ENCODE results near the gene TSN. TPM values are rescaled to one million over a fixed set of nuclear protein-coding genes. Genes with fewer than 3 reads are reported as not detected.
"Not testable (repeated sequence)": the region's sequence is repeated elsewhere in the genome, so short reads cannot be mapped to it uniquely, and the experiment has no call there.

TSN gene
- total and polyA plus RNA-seq, 9 of the 15 experiments (the other 6 are each of a cell fraction or from before 2014, with no cell fraction given) = 63.2 to 152 (median 95.2) TPM

DNA sequence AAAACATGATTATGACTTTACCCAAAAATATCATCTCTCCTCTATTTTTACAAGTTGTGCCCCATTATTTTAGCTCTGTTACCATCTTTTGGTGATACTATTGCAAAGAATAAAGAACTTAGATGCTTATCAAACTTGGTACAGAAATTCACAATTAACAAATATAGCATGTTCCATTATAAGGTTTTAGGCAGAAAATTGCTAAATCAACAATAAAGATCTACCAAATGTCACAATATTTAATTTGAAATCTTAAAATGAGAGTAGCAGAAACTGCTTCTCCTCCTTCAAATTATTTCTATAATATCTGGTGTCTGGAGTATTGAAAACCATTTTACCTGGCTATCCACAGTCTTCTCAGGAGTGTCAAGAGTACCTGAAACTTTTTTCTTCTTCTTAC is 27.5 kb upstream of the TSN start:
- Histone ChIP-seq H3K4me2 (ENCODE audit: insufficient read depth, low read length) (no peak overlapping the region), H3K9me3 (replicated peaks; ENCODE audit: control insufficient read depth, insufficient read depth, low read depth, low read length) (no peaks in the 10 kb centered on the region), H3K4me1 (replicated peaks in 1 of 2; ENCODE audit: control insufficient read depth in 2 of 2, insufficient read depth in 2 of 2, low read length in 2 of 2) (peaks cover 5 to 6% of the 10 kb centered on the region in 2 experiments; a peak in 4 of 5 replicates), H4K20me1 (replicated peaks; ENCODE audit: control insufficient read depth, insufficient read depth, low read length) (0 out of 2 replicates have a peak, but pooled peaks cover 3% of the 10 kb centered on the region), H3K36me3 (ENCODE audit: control insufficient read depth, insufficient read depth, low read length) (peaks cover 64% of the 10 kb centered on the region), H2AFZ (ENCODE audit: low read depth, low read length) (no peak overlapping the region), H3K4me3 (no peak overlapping the region), H3K9ac (ENCODE audit: insufficient read depth in 1 of 2, low read depth in 2 of 2, low read length in 2 of 2) (no peak overlapping the region), H3K27me3 (ENCODE audit: control insufficient read depth in 2 of 2, insufficient read depth in 2 of 2, low read length in 2 of 2) (no peaks in the 10 kb centered on the region), H3K79me2 (ENCODE audit: control insufficient read depth, insufficient read depth, low read length) (peaks cover 13% of the 10 kb centered on the region), H3K9me1 (ENCODE audit: control insufficient read depth, insufficient read depth, low read length) (no peaks in the 10 kb centered on the region), H3K27ac (ENCODE audit: extremely low read depth, low read depth, low read length) (no peak overlapping the region)
- CTCF ChIA-PET (ENCODE audit: low intra/inter-chr PET ratio) = no interaction called here
- POLR2A ChIA-PET = interaction anchor here (1.2 kb wide), 1 partner anchor 197 kb away, joined by 3 read pairs; no protein-coding TSS in a partner anchor
- in situ Hi-C loops (cut with MboI) = no loop called here
- FAIRE-seq = no peak
- DNase-seq (ENCODE audit: extremely low read depth in 1 of 4, low spot score in 3 of 4) = no peak
- no peak for ATAC-seq
- no TSS peak for BruUV-seq (replicated peaks)
- intact Hi-C loops (cut with micrococcal nuclease) = no loop called here
- TF ChIP-seq ZNF77 (CRISPR knock-in tag; IDR thresholded peaks at IDR 0.05) = no peak
- TF ChIP-seq C11orf30 (IDR thresholded peaks at IDR 0.05; ENCODE audit: low read depth) = peak; percentile 57; the same call in 1 of the 2 replicates
- peak; percentile 70 for TF ChIP-seq ZNF316 (IDR thresholded peaks at IDR 0.05)

DNA sequence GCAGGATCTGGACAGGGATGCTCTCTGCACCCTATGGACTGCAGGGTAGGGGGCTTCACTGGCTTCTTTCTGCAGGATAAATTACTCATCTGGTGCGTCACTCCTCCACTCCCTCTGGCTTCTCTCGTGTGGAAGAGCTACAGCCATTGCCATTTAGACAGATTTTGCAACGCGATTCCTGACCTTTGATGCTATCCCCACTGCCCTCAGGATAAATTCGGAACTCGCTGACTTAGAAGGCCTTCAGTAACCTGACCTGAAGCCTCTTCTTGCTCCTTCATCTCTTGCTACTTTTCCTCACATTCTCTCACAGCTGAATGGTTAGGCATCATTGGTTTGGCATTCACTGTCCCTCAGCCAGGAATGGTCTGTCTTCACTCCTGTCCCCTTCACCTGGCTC is 24.1 kb upstream of the TSN start:
- FAIRE-seq (no peak), ATAC-seq (no peak), DNase-seq (ENCODE audit: extremely low read depth in 1 of 4, low spot score in 3 of 4) (no peak)
- TF ChIP-seq POLR2AphosphoS5 (IDR thresholded peaks at IDR 0.05; ENCODE audit: control insufficient read depth, insufficient read depth, low read depth, low read length) (0 out of 2 replicates have a peak, but pooled peaks have one; percentile 19), RBFOX2 (IDR thresholded peaks at IDR 0.05; ENCODE audit: low read depth, low read length) (no peak)
- Histone ChIP-seq H3K9ac (ENCODE audit: insufficient read depth in 1 of 2, low read depth in 2 of 2, low read length in 2 of 2) (no peak overlapping the region), H3K4me3 (no peak overlapping the region), H3K4me2 (ENCODE audit: insufficient read depth, low read length) (no peak overlapping the region), H3K9me1 (ENCODE audit: control insufficient read depth, insufficient read depth, low read length) (no peaks in the 10 kb centered on the region), H3K79me2 (ENCODE audit: control insufficient read depth, insufficient read depth, low read length) (peaks cover 41% of the 10 kb centered on the region), H3K4me1 (replicated peaks in 1 of 2; ENCODE audit: control insufficient read depth in 2 of 2, insufficient read depth in 2 of 2, low read length in 2 of 2) (no peaks in the 10 kb centered on the region), H3K27ac (ENCODE audit: extremely low read depth, low read depth, low read length) (no peak overlapping the region), H4K20me1 (replicated peaks; ENCODE audit: control insufficient read depth, insufficient read depth, low read length) (0 out of 2 replicates have a peak, but pooled peaks cover 3% of the 10 kb centered on the region), H3K9me3 (replicated peaks; ENCODE audit: control insufficient read depth, insufficient read depth, low read depth, low read length) (no peaks in the 10 kb centered on the region), H3K36me3 (ENCODE audit: control insufficient read depth, insufficient read depth, low read length) (peaks cover 88% of the 10 kb centered on the region), H2AFZ (ENCODE audit: low read depth, low read length) (no peak overlapping the region), H3K27me3 (ENCODE audit: control insufficient read depth in 2 of 2, insufficient read depth in 2 of 2, low read length in 2 of 2) (no peaks in the 10 kb centered on the region)
- intact Hi-C loops (cut with micrococcal nuclease) = no loop called here
- in situ Hi-C loops (cut with MboI) = no loop called here
- POLR2A ChIA-PET = interaction anchor here (0.7 to 2.2 kb wide), 5 partner anchors 31 to 200 kb away, joined by 3 to 9 read pairs (median 3); partner anchors contain the start of gene RNU4ATAC
- CTCF ChIA-PET (ENCODE audit: low intra/inter-chr PET ratio) = no interaction called here
- BruUV-seq (replicated peaks) = no TSS peak
- WGBS (ENCODE audit: insufficient coverage, low coverage, missing lambda C conversion rate) = 93% methylated on average over 6 of the region's 6 CpGs

DNA sequence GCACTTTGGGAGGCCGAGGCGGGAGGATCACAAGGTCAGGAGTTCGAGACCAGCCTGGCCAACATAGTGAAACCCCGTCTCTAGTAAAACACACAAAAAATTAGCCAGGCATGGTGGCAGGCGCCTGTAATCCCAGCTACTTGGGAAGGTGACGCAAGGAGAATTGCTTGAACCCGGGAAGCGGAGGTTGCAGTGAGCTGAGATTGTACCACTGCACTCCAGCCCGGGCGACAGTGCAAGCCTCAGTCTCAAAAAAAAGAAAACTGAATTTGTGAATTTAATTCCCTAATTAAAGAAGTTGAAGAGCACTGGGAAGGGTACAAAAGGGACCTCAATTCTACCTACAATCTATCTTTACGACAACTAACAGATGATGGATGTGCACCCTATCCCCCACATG is 20.9 kb upstream of the TSN start:
- H3K9ac ChIP-seq (ENCODE audit: insufficient read depth in 1 of 2, low read depth in 2 of 2, low read length in 2 of 2); H3K4me3 ChIP-seq; H3K9me1 ChIP-seq (ENCODE audit: control insufficient read depth, insufficient read depth, low read length); CTCF ChIA-PET (ENCODE audit: low intra/inter-chr PET ratio); H3K27ac ChIP-seq (ENCODE audit: extremely low read depth, low read depth, low read length); H4K20me1 ChIP-seq (replicated peaks; ENCODE audit: control insufficient read depth, insufficient read depth, low read length); ATAC-seq; BruUV-seq (replicated peaks); DNase-seq (ENCODE audit: extremely low read depth in 1 of 4, low spot score in 3 of 4); in situ Hi-C loops (cut with MboI); FAIRE-seq; H3K27me3 ChIP-seq (ENCODE audit: control insufficient read depth in 2 of 2, insufficient read depth in 2 of 2, low read length in 2 of 2); H3K9me3 ChIP-seq (replicated peaks; ENCODE audit: control insufficient read depth, insufficient read depth, low read depth, low read length); intact Hi-C loops (cut with micrococcal nuclease); H2AFZ ChIP-seq (ENCODE audit: low read depth, low read length): not testable (repeated sequence)
- H3K4me1 ChIP-seq (replicated peaks in 1 of 2; ENCODE audit: control insufficient read depth in 2 of 2, insufficient read depth in 2 of 2, low read length in 2 of 2) = peaks cover 0 to 15% of the 10 kb centered on the region in 2 experiments; a peak in 2 of 5 replicates
- POLR2A ChIA-PET = interaction anchor here (1.7 kb wide), 1 partner anchor 203 kb away, joined by 14 read pairs; the partner anchor contains the start of gene RNU4ATAC
- 91% methylated on average over 11 of the region's 11 CpGs for WGBS (ENCODE audit: insufficient coverage, low coverage, missing lambda C conversion rate)
- H3K36me3 ChIP-seq (ENCODE audit: control insufficient read depth, insufficient read depth, low read length) = peaks cover 57% of the 10 kb centered on the region
- peak overlapping the region; percentile 89; the same call in 1 of the 2 replicates for H3K4me2 ChIP-seq (ENCODE audit: insufficient read depth, low read length)
- H3K79me2 ChIP-seq (ENCODE audit: control insufficient read depth, insufficient read depth, low read length) = peaks cover 45% of the 10 kb centered on the region
